B cell (primary cell): ENCODE results near the gene MAP7D3. TPM values are rescaled to one million over a fixed set of nuclear protein-coding genes. Genes with fewer than 3 reads are reported as not detected.

Source experiments
- ATAC-seq: fragments of 200-7000 bp; cut with Tn5 transposase; one replicate; pipeline ENCODE4 v1.10.0; 2021; ENCODE audit warnings: low read depth, mild to moderate bottlenecking, moderate number of reproducible peaks, moderate library complexity
- CTCF ChIA-PET: fragments of 350-600 bp; sonication (Branson Sonifier 250); formaldehyde crosslinking; loops from one replicate; lab custom pipeline; 2021; ENCODE audit warnings: antibody characterized with exemption, inconsistent platforms; lab: Charles Lee
- POLR2A ChIA-PET: fragments of 350-600 bp; sonication (Branson Sonifier 250); formaldehyde crosslinking; loops from one replicate; lab custom pipeline; 2021; ENCODE audit warnings: antibody characterized with exemption; lab: Charles Lee
- DNase-seq: peaks from one replicate; pipeline ENCODE4 v3.0.0; 2013
- H2AFZ ChIP-seq: 2 replicates; pipeline ENCODE4 v1.6.1; 2012; ENCODE audit warnings: mild to moderate bottlenecking, low read depth, low read length; ENCODE audit not compliant: insufficient read depth, poor library complexity, severe bottlenecking
- H3K27ac ChIP-seq, 2 donors: 1 replicate in 1 of 2; 2 replicates in 1 of 2; pipeline ENCODE4 v1.5.1; 2012 to 2013; ENCODE audit warnings: low read length in 2 of 2, mild to moderate bottlenecking in 2 of 2, moderate library complexity in 1 of 2
- H3K27me3 ChIP-seq, 4 experiments: fragments of 200-600 bp in 1 of 4; sonication (generic) in 1 of 4; replicated peaks in 1 of 4; 1 replicate in 2 of 4; 2 replicates in 2 of 4; pipeline versions ENCODE4 v1.6.1 to v1.7.0; 2013 to 2016; ENCODE audit warnings: low read length in 3 of 4, mild to moderate bottlenecking in 2 of 4, mixed read lengths in 1 of 4, moderate library complexity in 1 of 4; ENCODE audit not compliant: insufficient read depth in 4 of 4, control insufficient read depth in 3 of 4; ENCODE audit errors: control extremely low read depth in 1 of 4
- H3K36me3 ChIP-seq, 2 experiments: replicated peaks in 1 of 2; 1 replicate in 1 of 2; 2 replicates in 1 of 2; pipeline versions ENCODE4 v1.6.1 to v1.7.1; 2013; ENCODE audit warnings: low read length in 1 of 2; ENCODE audit not compliant: insufficient read depth in 2 of 2, control insufficient read depth in 1 of 2; ENCODE audit errors: control extremely low read depth in 1 of 2, extremely low read depth in 1 of 2
- H3K4me1 ChIP-seq, 2 donors: fragments of 200-600 bp in 1 of 2; sonication (generic) in 1 of 2; 1 replicate in 1 of 2; 2 replicates in 1 of 2; pipeline versions ENCODE4 v1.5.1 to v1.6.1; 2013 to 2017; ENCODE audit warnings: low read length in 2 of 2; ENCODE audit not compliant: control insufficient read depth in 2 of 2, insufficient read depth in 2 of 2
- H3K4me2 ChIP-seq: replicated peaks from 2 replicates; pipeline ENCODE3; 2012; ENCODE audit warnings: mild to moderate bottlenecking, low read depth, low read length; ENCODE audit not compliant: poor library complexity, severe bottlenecking
- H3K4me3 ChIP-seq, 5 experiments: fragments of 200-600 bp in 1 of 5; sonication (generic) in 1 of 5; 1 replicate in 3 of 5; 2 replicates in 2 of 5; pipeline versions ENCODE4 v1.5.1 to v1.7.0; 2011 to 2016; ENCODE audit warnings: low read length in 4 of 5, mild to moderate bottlenecking in 4 of 5, low read depth in 2 of 5, control low read depth in 1 of 5, moderate library complexity in 1 of 5; ENCODE audit not compliant: insufficient read depth in 1 of 5; ENCODE audit errors: control extremely low read depth in 1 of 5, extremely low read depth in 1 of 5
- H3K79me2 ChIP-seq: fragments of 200-600 bp; sonication (generic); one replicate; pipeline ENCODE4 v1.6.0; 2016; ENCODE audit warnings: low read length; ENCODE audit not compliant: control insufficient read depth, insufficient read depth
- H3K9ac ChIP-seq: fragments of 200-600 bp; sonication (generic); 2 replicates; pipeline ENCODE4 v1.6.1; 2017; ENCODE audit warnings: mild to moderate bottlenecking, low read length, moderate library complexity
- H3K9me3 ChIP-seq, 3 donors: one replicate each; pipeline versions ENCODE4 v1.6.1 to v1.7.1; 2013; ENCODE audit warnings: low read length in 2 of 3; ENCODE audit not compliant: control insufficient read depth in 2 of 3, insufficient read depth in 1 of 3; ENCODE audit errors: control extremely low read depth in 1 of 3
- H4K20me1 ChIP-seq: 2 replicates; pipeline ENCODE4 v1.6.0; 2012; ENCODE audit warnings: mild to moderate bottlenecking, low read length; ENCODE audit not compliant: insufficient read depth, control insufficient read depth, poor library complexity, severe bottlenecking
- H3K27ac Mint-ChIP-seq: one replicate; pipeline ENCODE4 v1.8.0; 2021; ENCODE audit warnings: mixed read lengths
- H3K27me3 Mint-ChIP-seq: one replicate; pipeline ENCODE4 v1.8.0; 2021; ENCODE audit warnings: mixed read lengths
- H3K4me1 Mint-ChIP-seq: one replicate; pipeline ENCODE4 v1.8.0; 2021; ENCODE audit warnings: mixed read lengths
- H3K4me3 Mint-ChIP-seq: one replicate; pipeline ENCODE4 v1.8.0; 2021; ENCODE audit warnings: mixed read lengths
- H3K9me3 Mint-ChIP-seq: one replicate; pipeline ENCODE4 v1.8.0; 2022; ENCODE audit warnings: mixed read lengths; ENCODE audit not compliant: insufficient read depth
- CTCF ChIP-seq: fragments of 200-600 bp; IDR thresholded peaks from one replicate; pipeline ENCODE4 v1.8.0; 2022; ENCODE audit warnings: antibody characterized with exemption, mild to moderate bottlenecking
- EZH2 ChIP-seq: IDR thresholded peaks from 2 replicates; pipeline ENCODE4 v1.6.1; 2012; ENCODE audit warnings: borderline replicate concordance, low read depth, mild to moderate bottlenecking, moderate library complexity, low read length; ENCODE audit not compliant: insufficient read depth, poor library complexity, severe bottlenecking
- WGBS: methylation state at CpG from one replicate; pipeline ENCODE4 v1.1.5; 2013; ENCODE audit warnings: missing lambda C conversion rate; ENCODE audit not compliant: insufficient coverage; 5-methylcytosine and 5-hydroxymethylcytosine counted together
- intact Hi-C: fragments of 100-400 bp; cut with micrococcal nuclease; formaldehyde crosslinking; loops from one replicate; pipeline ENCODE4 v1.10.0; 2022
- polyA plus RNA-seq: library from polyadenylated mRNA; depleted of rRNA; stranded (reverse); fragments of >200 nt; gene quantifications from 2 replicates; pipeline ENCODE4 v1.2.3, GENCODE V29; 2012
- total RNA-seq, 2 donors: library from RNA; stranded (reverse); fragments of 120-200 nt in 1 of 2; gene quantifications; 1 replicate in 1 of 2; 2 replicates in 1 of 2; pipeline versions ENCODE4 v1.2.3 to v1.2.4, GENCODE V29; 2013 to 2022

MAP7D3 gene
- total and polyA plus RNA-seq, 2 donors (not counting 1 experiment from before 2014, with no cell fraction given) = 3.8 to 13.0 TPM

- H3K9me3 ChIP-seq = no peaks in the 10 kb centered on the region
- 90% methylated on average over 4 of the region's 4 CpGs for WGBS
- H3K4me2 ChIP-seq = no peak overlapping the region
- H3K9ac ChIP-seq = no peak overlapping the region
- no peak overlapping the region for H3K27ac ChIP-seq
- Mint-ChIP-seq H3K4me3 (no peak overlapping the region), H3K27me3 (peaks cover 3% of the 10 kb centered on the region), H3K27ac (no peak overlapping the region), H3K9me3 (no peaks in the 10 kb centered on the region), H3K4me1 (peaks cover 12% of the 10 kb centered on the region)
- peaks cover 7 to 10% of the 10 kb centered on the region in 2 donors for H3K4me1 ChIP-seq
- ChIA-PET POLR2A (no interaction called here), CTCF (interaction anchor here (1.1 kb wide), 1 partner anchor 7 kb away, joined by 3 read pairs; no protein-coding TSS in a partner anchor)
- ATAC-seq (no peak), DNase-seq (no peak)
- H2AFZ ChIP-seq = no peak overlapping the region
- H4K20me1 ChIP-seq = no peaks in the 10 kb centered on the region
- no peak for TF ChIP-seq EZH2
- TF ChIP-seq CTCF = no peak
- no peak overlapping the region for H3K4me3 ChIP-seq
- no peaks in the 10 kb centered on the region for H3K79me2 ChIP-seq
- no peaks in the 10 kb centered on the region for H3K27me3 ChIP-seq
- H3K36me3 ChIP-seq = no peaks in the 10 kb centered on the region
- intact Hi-C loops = no loop called here
Measured at GRCh38 chrX:136275553-136275952, 24.4 kb upstream of the MAP7D3 start.

- ChIA-PET POLR2A (no interaction called here), CTCF (no interaction called here)
- H3K27me3 Mint-ChIP-seq = no peaks in the 10 kb centered on the region
- H3K36me3 ChIP-seq = no peaks in the 10 kb centered on the region
- H2AFZ ChIP-seq = no peak overlapping the region
- no peaks in the 10 kb centered on the region for H3K27me3 ChIP-seq
- no peaks in the 10 kb centered on the region for H4K20me1 ChIP-seq
- no peak overlapping the region for H3K4me3 ChIP-seq
- no peak overlapping the region for H3K9ac ChIP-seq
- H3K4me3 Mint-ChIP-seq = no peak overlapping the region
- no peak overlapping the region for H3K4me2 ChIP-seq
- no peaks in the 10 kb centered on the region for H3K9me3 Mint-ChIP-seq
- ATAC-seq = no peak
- TF ChIP-seq CTCF = no peak
- no peak for TF ChIP-seq EZH2
- H3K27ac Mint-ChIP-seq = no peak overlapping the region
- WGBS = no CpG with 5 or more reads among the region's 1 CpG
- no peak for DNase-seq
- intact Hi-C loops = no loop called here
- H3K4me1 ChIP-seq = peaks cover 7 to 10% of the 10 kb centered on the region in 2 donors
- H3K4me1 Mint-ChIP-seq = peaks cover 12% of the 10 kb centered on the region
- H3K9me3 ChIP-seq = no peaks in the 10 kb centered on the region
- no peak overlapping the region for H3K27ac ChIP-seq
- H3K79me2 ChIP-seq = no peaks in the 10 kb centered on the region
Measured at GRCh38 chrX:136273986-136274385, 22.8 kb upstream of the MAP7D3 start.
